GM20000 (cell line): ENCODE data around the gene IPPK.

Experiments
- DNase-seq: peaks from one replicate; pipeline ENCODE4 v3.0.0; 2012; ENCODE audit warnings: low spot score
- CTCF ChIP-seq: IDR thresholded peaks from 2 replicates; pipeline ENCODE4 v1.5.1; 2012; ENCODE audit warnings: mild to moderate bottlenecking, control low read depth; ENCODE audit errors: extremely low read depth, missing control alignments

Gene IPPK

DNA sequence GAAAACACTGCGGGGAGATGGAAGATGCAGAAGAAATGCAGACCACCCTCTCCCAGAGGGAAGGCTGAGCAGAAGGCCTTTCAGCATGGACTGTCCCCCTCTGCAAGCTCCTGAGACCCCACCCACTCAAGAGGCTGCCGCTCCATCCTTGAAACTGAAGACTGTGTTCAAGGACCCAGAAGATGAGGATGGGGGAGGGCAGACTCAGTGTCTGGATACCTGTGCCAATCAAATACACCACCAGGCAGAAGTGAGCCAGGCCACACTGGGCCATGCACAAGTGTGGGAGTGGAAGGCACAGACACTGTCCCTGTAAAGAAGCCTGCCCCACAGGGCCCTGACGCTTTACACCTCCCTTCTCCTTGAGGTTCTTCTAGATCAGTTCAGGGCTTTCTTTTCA is 40.0 kb upstream of the IPPK start:
- no peak for DNase-seq
- TF ChIP-seq CTCF, result no peak

GRCh38 chr9:92709240-92709639 is 39.3 kb upstream of the IPPK start:
- no peak for DNase-seq
- no peak for TF ChIP-seq CTCF

- TF ChIP-seq CTCF, result no peak
- DNase-seq, result no peak
Observed at GRCh38 chr9:92707530-92707929, 37.6 kb upstream of the IPPK start.

- peak; percentile 63 for TF ChIP-seq CTCF
- DNase-seq, result peak; percentile 53
Observed at GRCh38 chr9:92706218-92706940, 36.4 kb upstream of the IPPK start.

GRCh38 chr9:92704528-92704927 is 34.6 kb upstream of the IPPK start:
- TF ChIP-seq CTCF, result no peak
- no peak for DNase-seq

DNA sequence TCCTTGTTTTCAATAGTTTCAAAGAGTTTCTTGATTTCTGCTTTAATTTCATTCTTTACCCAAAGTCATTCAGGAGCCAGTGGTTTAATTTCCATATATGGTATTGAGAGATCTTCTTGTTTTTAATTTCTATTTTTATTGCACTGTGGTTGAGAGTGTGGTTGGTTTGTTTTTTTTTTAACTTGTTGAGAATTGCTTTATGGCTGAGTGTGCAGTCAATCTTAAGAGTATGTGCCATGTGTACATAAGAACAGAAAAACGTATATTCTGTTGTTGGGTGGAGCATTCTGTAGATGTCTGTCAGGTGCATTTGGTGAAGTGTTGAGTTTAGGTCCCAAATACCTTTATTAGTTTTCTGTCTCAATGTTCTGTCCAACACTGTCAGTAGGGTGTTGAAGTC is 26.7 kb upstream of the IPPK start:
- no peak for TF ChIP-seq CTCF
- no peak for DNase-seq

- TF ChIP-seq CTCF, result no peak
- DNase-seq, result no peak
Observed at GRCh38 chr9:92686954-92687353, 17.0 kb upstream of the IPPK start.
